Muscle of back (tissue), 13 donors: ENCODE results near the gene RAB30. TPM values are rescaled to one million over a fixed set of nuclear protein-coding genes. Genes with fewer than 3 reads are reported as not detected.
A peak's percentile ranks its signal among the peaks of the same experiment; 100 is the strongest.

Experiments
- DNase-seq, 3 donors: peaks; one replicate each; pipeline versions ENCODE4 v3.0.0 to v3.0.0-alpha.2; 2013
- long read RNA-seq, 9 donors: transcript quantifications; one replicate each; lab custom pipeline, GENCODE V29; 2026
- polyA plus RNA-seq, 10 donors: library from polyadenylated mRNA; unstranded; fragments of 120-200 nt; gene quantifications; one replicate each; pipeline ENCODE4 v1.2.1, GENCODE V29; 2013; ENCODE audit not compliant: insufficient read length in 10 of 10

Gene RAB30
- polyA plus RNA-seq: 10 to 100 TPM; 11.1 to 16.2 (median 14.1) TPM
- long read RNA-seq, donor 1, full-length matches to known transcripts: 1 of 1 reads
- long read RNA-seq, donor 1, partial matches to known transcripts: 0 of 1 reads
- long read RNA-seq, donor 1, other reads (novel, unspliced or antisense): 0 of 1 reads
- long read RNA-seq, donor 2, partial matches to known transcripts: 0 of 2 reads
- long read RNA-seq, donor 2, other reads (novel, unspliced or antisense): 0 of 2 reads
- long read RNA-seq, donor 3: 0 reads
- long read RNA-seq, donor 4, partial matches to known transcripts: 0 of 1 reads
- long read RNA-seq, donor 4, other reads (novel, unspliced or antisense): 0 of 1 reads
- long read RNA-seq, donor 5, full-length matches to known transcripts: 7 of 7 reads
- long read RNA-seq, donor 5, partial matches to known transcripts: 0 of 7 reads
- long read RNA-seq, donor 5, other reads (novel, unspliced or antisense): 0 of 7 reads
- long read RNA-seq, donor 6: 0 reads
- long read RNA-seq, donor 7, full-length matches to known transcripts: 2 of 2 reads
- long read RNA-seq, donor 7, partial matches to known transcripts: 0 of 2 reads
- long read RNA-seq, donor 7, other reads (novel, unspliced or antisense): 0 of 2 reads
- long read RNA-seq, donor 8, partial matches to known transcripts: 0 of 1 reads
- long read RNA-seq, donor 8, other reads (novel, unspliced or antisense): 0 of 1 reads
- long read RNA-seq, donor 9: 0 reads

GRCh38 chr11:83071567-83072349 is at the start of gene RAB30:
Gene RAB30, minus strand, starts transcription at chr11:83071897. Its CDS starts 74,581 bp downstream, at chr11:82997316.
- peak; percentile 99 to 100 (median 100) for DNase-seq

- no peak for DNase-seq
These were observed 48.6 kb upstream of the RAB30 start for GRCh38 chr11:83120327-83120726.

- DNase-seq: no peak
These were observed 47.5 kb upstream of the RAB30 start for GRCh38 chr11:83119216-83119615.

GRCh38 chr11:83118814-83119213 is 47.1 kb upstream of the RAB30 start:
- DNase-seq: no peak

GRCh38 chr11:83116015-83116641 is 44.4 kb upstream of the RAB30 start:
- DNase-seq: no peak

GRCh38 chr11:83115551-83115950 is 43.9 kb upstream of the RAB30 start:
- DNase-seq: peak in 1 of 3 donors; percentile 14

- DNase-seq: no peak
These were observed 43.3 kb upstream of the RAB30 start for GRCh38 chr11:83115026-83115425.

GRCh38 chr11:83112886-83113285 is 41.2 kb upstream of the RAB30 start:
- no peak for DNase-seq

- no peak for DNase-seq
These were observed 33.5 kb upstream of the RAB30 start for GRCh38 chr11:83105168-83105567.

GRCh38 chr11:83102834-83103233 is 31.1 kb upstream of the RAB30 start:
- no peak for DNase-seq

GRCh38 chr11:83097429-83098075 is 25.9 kb upstream of the RAB30 start:
- no peak for DNase-seq

GRCh38 chr11:83093634-83094033 is 21.9 kb upstream of the RAB30 start:
- no peak for DNase-seq

GRCh38 chr11:83092488-83093384 is 21.0 kb upstream of the RAB30 start:
- DNase-seq: no peak

- no peak for DNase-seq
These were observed 17.3 kb upstream of the RAB30 start for GRCh38 chr11:83088965-83089364.

GRCh38 chr11:83087035-83087434 is 15.3 kb upstream of the RAB30 start:
- DNase-seq: no peak

GRCh38 chr11:83079820-83080219 is 8.1 kb upstream of the RAB30 start:
- DNase-seq: no peak

GRCh38 chr11:83078269-83078668 is 6.6 kb upstream of the RAB30 start:
- DNase-seq: no peak

GRCh38 chr11:83073884-83074283 is 2.2 kb upstream of the RAB30 start:
- no peak for DNase-seq

GRCh38 chr11:83073258-83073657 is 1.6 kb upstream of the RAB30 start:
- no peak for DNase-seq
